ENCODE results near the gene IMMT.

GRCh38 chr2:86231680-86232372 is 36.6 kb upstream of the IMMT start:
- TF ChIP-seq POLR2A (IDR thresholded peaks at IDR 0.05; ENCODE audit: low read length) = no peak
- no peak for TF ChIP-seq GATA1 (IDR thresholded peaks at IDR 0.05; ENCODE audit: low read depth, low read length)
